H9 (cell line): ENCODE measurements around the gene PRLH. TPM values are rescaled to one million over a fixed set of nuclear protein-coding genes. Genes with fewer than 3 reads are reported as not detected.

Experiments used
- DNase-seq: peaks from one replicate; pipeline ENCODE4 v3.0.0-alpha.2; 2017
- H2AFZ ChIP-seq: one replicate; pipeline ENCODE4 v1.6.1; 2013; ENCODE audit warnings: mild to moderate bottlenecking, low read length, control low read depth, moderate library complexity
- H2AK5ac ChIP-seq: 2 replicates; pipeline ENCODE4 v1.6.1; 2013; ENCODE audit warnings: low read length, control low read depth, mixed read lengths; ENCODE audit not compliant: insufficient read length
- H2BK120ac ChIP-seq: one replicate; pipeline ENCODE4 v1.6.1; 2013; ENCODE audit warnings: low read depth, mild to moderate bottlenecking, low read length, control low read depth, inconsistent platforms; ENCODE audit not compliant: poor library complexity, severe bottlenecking
- H2BK12ac ChIP-seq: 2 replicates; pipeline ENCODE4 v1.6.1; 2013; ENCODE audit warnings: low read length, control low read depth, mixed read lengths, low read depth; ENCODE audit not compliant: insufficient read length
- H2BK15ac ChIP-seq: 2 replicates; pipeline ENCODE4 v1.6.1; 2013; ENCODE audit warnings: low read depth, low read length, control low read depth
- H2BK20ac ChIP-seq: one replicate; pipeline ENCODE4 v1.6.1; 2013; ENCODE audit warnings: low read depth, mild to moderate bottlenecking, low read length, control low read depth, inconsistent platforms; ENCODE audit not compliant: poor library complexity, severe bottlenecking
- H2BK5ac ChIP-seq: 2 replicates; pipeline ENCODE4 v1.6.1; 2013; ENCODE audit warnings: low read length, control low read depth, mixed read lengths; ENCODE audit not compliant: insufficient read length
- H3K14ac ChIP-seq: 2 replicates; pipeline ENCODE4 v1.6.1; 2013; ENCODE audit warnings: low read length, control low read depth; ENCODE audit not compliant: insufficient read depth
- H3K18ac ChIP-seq: 2 replicates; pipeline ENCODE4 v1.6.1; 2013; ENCODE audit warnings: low read depth, mild to moderate bottlenecking, mixed read lengths, low read length, control low read depth; ENCODE audit not compliant: insufficient read length
- H3K23ac ChIP-seq: 2 replicates; pipeline ENCODE4 v1.6.1; 2013; ENCODE audit warnings: low read length, control low read depth, mixed read lengths, low read depth; ENCODE audit not compliant: insufficient read length
- H3K23me2 ChIP-seq: 2 replicates; pipeline ENCODE4 v1.6.1; 2013; ENCODE audit warnings: low read depth, mild to moderate bottlenecking, mixed read lengths, low read length, control low read depth; ENCODE audit not compliant: insufficient read length, poor library complexity, severe bottlenecking
- H3K27ac ChIP-seq: 2 replicates; pipeline ENCODE4 v1.5.1; 2013; ENCODE audit warnings: low read length, control low read depth, mixed read lengths, low read depth; ENCODE audit not compliant: insufficient read length
- H3K27me3 ChIP-seq: 2 replicates; pipeline ENCODE4 v1.6.1; 2013; ENCODE audit warnings: low read length, control low read depth, inconsistent platforms; ENCODE audit not compliant: insufficient read depth
- H3K4ac ChIP-seq: 2 replicates; pipeline ENCODE4 v1.6.1; 2013; ENCODE audit warnings: low read depth, mild to moderate bottlenecking, control low read depth, inconsistent platforms, low read length, moderate library complexity
- H3K4me1 ChIP-seq: 2 replicates; pipeline ENCODE4 v1.6.1; 2013; ENCODE audit warnings: low read length, control low read depth, inconsistent platforms; ENCODE audit not compliant: insufficient read depth
- H3K4me2 ChIP-seq: 2 replicates; pipeline ENCODE4 v1.6.1; 2013; ENCODE audit warnings: low read length, control low read depth, mixed read lengths; ENCODE audit not compliant: insufficient read length, insufficient read depth
- H3K56ac ChIP-seq: 2 replicates; pipeline ENCODE4 v1.6.1; 2013; ENCODE audit warnings: low read depth, mild to moderate bottlenecking, mixed read lengths, low read length, control low read depth; ENCODE audit not compliant: insufficient read length
- H3K79me1 ChIP-seq: 2 replicates; pipeline ENCODE4 v1.6.1; 2013; ENCODE audit warnings: low read depth, mild to moderate bottlenecking, moderate library complexity, low read length, control low read depth, inconsistent platforms; ENCODE audit not compliant: insufficient read depth, poor library complexity, severe bottlenecking
- H3K79me2 ChIP-seq: 2 replicates; pipeline ENCODE4 v1.6.1; 2013; ENCODE audit warnings: low read length, control low read depth, inconsistent platforms; ENCODE audit not compliant: insufficient read depth
- H3K9ac ChIP-seq: 2 replicates; pipeline ENCODE4 v1.6.1; 2013; ENCODE audit warnings: low read length, control low read depth, mixed read lengths; ENCODE audit not compliant: insufficient read length; ENCODE audit errors: extremely low read depth
- H3K9me3 ChIP-seq: one replicate; pipeline ENCODE4 v1.6.1; 2013; ENCODE audit warnings: low read depth, low read length, inconsistent platforms; ENCODE audit not compliant: control insufficient read depth
- H3T11ph ChIP-seq: one replicate; pipeline ENCODE4 v1.6.1; 2013; ENCODE audit warnings: mild to moderate bottlenecking, low read length, control low read depth, inconsistent platforms
- H4K20me1 ChIP-seq: one replicate; pipeline ENCODE4 v1.6.1; 2013; ENCODE audit not compliant: control insufficient read depth, insufficient read length, insufficient read depth
- H4K5ac ChIP-seq: 2 replicates; pipeline ENCODE4 v1.6.1; 2013; ENCODE audit warnings: low read depth, mild to moderate bottlenecking, mixed read lengths, low read length, control low read depth; ENCODE audit not compliant: insufficient read length
- H4K8ac ChIP-seq: replicated peaks from 2 replicates; pipeline ENCODE4 v1.6.1; 2013; ENCODE audit warnings: low read length, control low read depth, mixed read lengths, low read depth; ENCODE audit not compliant: insufficient read length
- H4K91ac ChIP-seq: 2 replicates; pipeline ENCODE4 v1.6.1; 2013; ENCODE audit warnings: low read depth, mild to moderate bottlenecking, moderate library complexity, mixed read lengths, low read length, control low read depth; ENCODE audit not compliant: insufficient read length
- H3K27ac Mint-ChIP-seq, 3 experiments: 2 replicates in 2 of 3; 3 replicates in 1 of 3; pipeline ENCODE4 v1.8.0; 2020 to 2021; ENCODE audit warnings: mixed read lengths in 3 of 3, mild to moderate bottlenecking in 1 of 3, moderate library complexity in 1 of 3
- H3K27me3 Mint-ChIP-seq: 2 replicates; pipeline ENCODE4 v1.8.0; 2021; ENCODE audit warnings: low read depth, mild to moderate bottlenecking, moderate library complexity, mixed read lengths
- H3K36me3 Mint-ChIP-seq, 3 experiments: 2 replicates in 2 of 3; 3 replicates in 1 of 3; pipeline ENCODE4 v1.8.0; 2020 to 2021; ENCODE audit warnings: low read depth in 3 of 3, mixed read lengths in 3 of 3; ENCODE audit not compliant: insufficient read depth in 1 of 3
- H3K4me1 Mint-ChIP-seq, 2 experiments: 2 replicates each; pipeline ENCODE4 v1.8.0; 2020; ENCODE audit warnings: mixed read lengths in 2 of 2
- H3K4me3 Mint-ChIP-seq, 2 experiments: 2 replicates in 1 of 2; 3 replicates in 1 of 2; pipeline ENCODE4 v1.8.0; 2020 to 2021; ENCODE audit warnings: mild to moderate bottlenecking in 2 of 2, mixed read lengths in 2 of 2, moderate library complexity in 1 of 2
- H3K9me3 Mint-ChIP-seq, 2 experiments: 2 replicates in 1 of 2; 3 replicates in 1 of 2; pipeline ENCODE4 v1.8.0; 2020; ENCODE audit warnings: mild to moderate bottlenecking in 2 of 2, mixed read lengths in 2 of 2, moderate library complexity in 1 of 2
- CTCF ChIP-seq: fragments of 200-600 bp; sonication (generic); conservative IDR thresholded peaks from 3 replicates; pipeline ENCODE4 v1.8.0; 2021; ENCODE audit warnings: antibody characterized with exemption, mild to moderate bottlenecking
- WGBS: extraction: QIAGEN DNeasy Blood & Tissue Kit; methylation state at CpG from one replicate; pipeline ENCODE4 v1.1.7; 2013; ENCODE audit warnings: missing lambda C conversion rate, low lambda C conversion rate, mixed read lengths; ENCODE audit not compliant: insufficient read length; ENCODE audit errors: extremely low coverage; 5-methylcytosine and 5-hydroxymethylcytosine counted together
- total RNA-seq: library from RNA; stranded (reverse); gene quantifications from 2 replicates; pipeline ENCODE4 v1.2.1, GENCODE V29; 2021

Gene PRLH
- total RNA-seq, 1 experiment from 2014 or later, result not detected

GRCh38 chr2:237549643-237550415 is 16.5 kb upstream of the PRLH start:
- Histone ChIP-seq H2BK120ac (no peak overlapping the region), H2AFZ (no peak overlapping the region), H4K5ac (no peak overlapping the region), H3K56ac (no peak overlapping the region), H3K27me3 (no peaks in the 10 kb centered on the region), H4K91ac (no peak overlapping the region), H4K8ac (no peak overlapping the region), H3K79me1 (no peaks in the 10 kb centered on the region), H3K23ac (no peak overlapping the region), H3K23me2 (no peaks in the 10 kb centered on the region), H2BK15ac (no peak overlapping the region), H3K4ac (no peak overlapping the region), H3K9ac (no peak overlapping the region), H3K79me2 (no peaks in the 10 kb centered on the region), H3K18ac (no peak overlapping the region), H2BK12ac (no peak overlapping the region), H3K9me3 (peaks cover 4% of the 10 kb centered on the region), H2BK5ac (no peak overlapping the region), H2BK20ac (no peak overlapping the region), H2AK5ac (no peak overlapping the region), H3K27ac (no peak overlapping the region), H3K4me2 (no peak overlapping the region), H3K14ac (no peak overlapping the region), H3K4me1 (no peaks in the 10 kb centered on the region; the same call in 1 of the 2 replicates), H3T11ph (no peak overlapping the region), H4K20me1 (no peaks in the 10 kb centered on the region)
- Mint-ChIP-seq H3K27ac (no peak overlapping the region), H3K36me3 (peaks cover 4 to 12% (median 6%) of the 10 kb centered on the region in 3 experiments; a peak in 3 of 7 replicates), H3K4me3 (no peak overlapping the region; a peak in 1 of 5 replicates), H3K27me3 (peaks cover 3% of the 10 kb centered on the region), H3K9me3 (peaks cover 0 to 19% of the 10 kb centered on the region in 2 experiments; a peak in 4 of 5 replicates), H3K4me1 (peaks cover 2% of the 10 kb centered on the region in 2 experiments; a peak in 2 of 4 replicates)
- WGBS, result no CpG with 5 or more reads among the region's 17 CpGs
- TF ChIP-seq CTCF, result no peak
- no peak for DNase-seq
